TTC549 (cell line): ENCODE results near the gene TLE4.

ENCODE experiments used
- FAIRE-seq: peaks from 2 replicates; lab custom pipeline; 2012; peaks lifted over from hg19 to GRCh38; lab: Jason Lieb, UNC

Gene TLE4

GRCh38 chr9:79572032-79572607 lies 355 bp downstream of the TLE4 start:
- FAIRE-seq = no peak

GRCh38 chr9:79572608-79573411 lies 1.0 kb downstream of the TLE4 start:
- no peak for FAIRE-seq

- no peak for FAIRE-seq
These were observed 1.7 kb downstream of the TLE4 start for GRCh38 chr9:79573412-79573923.

- FAIRE-seq = no peak
These were observed 2.4 kb downstream of the TLE4 start for GRCh38 chr9:79574136-79574535.

DNA sequence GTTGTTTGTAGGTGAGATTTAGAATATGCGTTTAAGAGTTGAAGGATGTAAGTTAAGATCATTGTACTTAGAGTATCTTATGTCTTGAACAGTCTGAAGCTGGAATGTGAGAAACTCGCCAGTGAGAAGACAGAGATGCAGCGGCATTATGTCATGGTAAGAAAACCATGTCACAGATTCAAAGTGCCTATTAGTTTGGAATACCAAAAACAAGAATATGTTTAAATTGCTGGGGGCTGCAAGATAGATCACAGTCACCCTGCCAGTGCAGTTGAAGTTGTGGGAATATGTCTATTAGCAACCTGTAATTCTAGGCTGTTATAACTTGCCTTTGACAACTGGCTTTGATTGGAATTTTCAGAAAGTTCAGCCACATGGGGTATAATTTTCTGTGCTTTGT lies 3.0 kb downstream of the TLE4 start:
- FAIRE-seq = no peak

DNA sequence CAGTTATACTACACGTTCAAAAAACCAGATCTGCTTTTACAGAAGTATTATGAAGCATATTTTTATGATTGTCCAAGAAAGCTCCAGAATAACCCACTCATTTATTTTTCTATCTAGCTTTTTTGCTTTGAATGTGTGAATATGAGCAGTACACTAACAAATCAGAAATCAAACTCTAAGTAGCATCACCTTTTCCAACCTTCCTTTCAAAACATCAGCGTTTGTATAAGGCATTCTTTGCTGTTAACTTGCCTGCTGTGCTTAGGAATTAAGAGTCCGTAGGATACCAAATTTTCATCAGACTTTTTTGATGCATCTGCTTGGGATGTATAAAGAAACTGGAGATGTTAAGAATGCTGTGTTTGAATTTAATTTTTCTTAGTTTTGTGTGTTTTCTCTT lies 3.8 kb downstream of the TLE4 start:
- no peak for FAIRE-seq

GRCh38 chr9:79577969-79578723 lies 6.4 kb downstream of the TLE4 start:
- no peak for FAIRE-seq

DNA sequence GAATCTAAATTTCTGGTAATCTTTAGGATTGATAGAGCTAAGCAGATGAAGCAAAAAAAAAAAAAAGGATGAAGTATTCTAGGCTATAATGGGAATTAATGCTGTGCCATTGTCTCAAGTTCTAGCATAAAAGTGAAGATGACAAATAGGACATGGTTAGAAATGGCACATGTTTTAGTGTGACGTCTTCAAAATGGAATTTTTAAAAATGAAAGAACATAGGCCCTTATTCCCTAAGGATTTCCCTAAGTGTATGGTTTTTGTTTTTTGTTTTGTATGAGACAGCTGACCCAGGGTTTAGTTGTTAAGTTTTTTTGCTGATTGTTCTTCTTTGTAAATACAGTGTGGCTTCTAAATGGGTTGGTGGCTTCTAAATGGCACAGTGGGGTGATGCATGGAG lies 7.1 kb downstream of the TLE4 start:
- FAIRE-seq = no peak

- no peak for FAIRE-seq
These were observed 7.9 kb downstream of the TLE4 start for GRCh38 chr9:79579624-79580023.

GRCh38 chr9:79580055-79580454 lies 8.3 kb downstream of the TLE4 start:
- FAIRE-seq = no peak

- no peak for FAIRE-seq
These were observed 9.6 kb downstream of the TLE4 start for GRCh38 chr9:79581388-79581787.

GRCh38 chr9:79581794-79582193 lies 10.0 kb downstream of the TLE4 start:
- FAIRE-seq = no peak

- no peak for FAIRE-seq
These were observed 12.3 kb downstream of the TLE4 start for GRCh38 chr9:79583952-79584654.

GRCh38 chr9:79584655-79584982 lies 12.9 kb downstream of the TLE4 start:
- FAIRE-seq = no peak

DNA sequence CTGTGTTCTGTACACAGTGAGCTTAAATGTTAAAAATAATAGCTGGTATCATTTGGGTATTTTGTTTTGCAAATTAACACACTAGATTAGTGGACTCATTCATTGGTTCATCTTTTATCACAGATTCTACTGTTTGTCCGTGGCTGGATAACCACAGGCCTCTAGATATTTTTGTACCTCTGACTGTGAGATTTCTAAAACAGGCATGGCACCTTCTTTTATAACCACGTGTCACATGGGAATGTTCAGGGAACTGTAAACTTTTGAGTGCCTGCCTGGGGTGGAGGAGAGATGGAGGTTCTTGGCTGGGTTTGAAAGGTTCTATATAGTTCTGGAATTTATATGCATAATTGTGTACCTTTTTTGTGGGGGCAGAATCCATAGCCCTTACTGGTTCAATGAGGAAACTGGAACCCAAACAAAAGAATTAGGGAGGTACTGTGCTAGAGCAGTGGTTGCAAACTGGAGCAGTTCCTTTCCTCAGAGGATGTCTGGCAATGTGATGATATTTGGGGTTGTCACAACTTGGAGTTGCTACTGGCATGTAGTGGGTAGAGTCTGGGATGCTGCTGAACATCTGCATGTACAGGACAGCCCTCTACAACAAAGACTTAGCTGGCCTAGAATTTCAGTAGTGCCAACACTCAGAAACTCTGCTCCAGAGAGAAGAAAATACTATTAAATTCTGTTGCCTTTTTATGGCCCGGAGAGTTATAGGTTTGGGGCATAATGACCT lies 16.9 kb downstream of the TLE4 start:
- no peak for FAIRE-seq

DNA sequence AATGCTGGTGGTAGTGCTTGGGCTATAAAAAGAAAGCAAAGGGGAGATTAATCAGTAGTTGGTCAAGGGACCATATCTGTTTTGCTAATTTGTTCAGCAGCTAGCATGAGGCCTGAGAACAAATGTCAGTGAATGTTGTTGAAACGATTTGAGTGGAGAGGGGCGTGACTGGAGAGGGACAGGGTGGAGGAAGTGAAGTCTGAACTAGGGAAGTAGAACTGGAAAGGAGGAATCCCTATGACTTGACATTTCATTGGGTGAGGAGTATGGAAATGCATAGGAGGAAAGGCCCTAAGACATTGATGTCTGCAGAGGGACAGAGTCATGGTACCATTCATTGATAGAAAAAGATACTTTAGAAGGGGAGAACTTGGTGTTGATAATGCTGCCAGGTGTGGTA lies 19.7 kb downstream of the TLE4 start:
- no peak for FAIRE-seq

DNA sequence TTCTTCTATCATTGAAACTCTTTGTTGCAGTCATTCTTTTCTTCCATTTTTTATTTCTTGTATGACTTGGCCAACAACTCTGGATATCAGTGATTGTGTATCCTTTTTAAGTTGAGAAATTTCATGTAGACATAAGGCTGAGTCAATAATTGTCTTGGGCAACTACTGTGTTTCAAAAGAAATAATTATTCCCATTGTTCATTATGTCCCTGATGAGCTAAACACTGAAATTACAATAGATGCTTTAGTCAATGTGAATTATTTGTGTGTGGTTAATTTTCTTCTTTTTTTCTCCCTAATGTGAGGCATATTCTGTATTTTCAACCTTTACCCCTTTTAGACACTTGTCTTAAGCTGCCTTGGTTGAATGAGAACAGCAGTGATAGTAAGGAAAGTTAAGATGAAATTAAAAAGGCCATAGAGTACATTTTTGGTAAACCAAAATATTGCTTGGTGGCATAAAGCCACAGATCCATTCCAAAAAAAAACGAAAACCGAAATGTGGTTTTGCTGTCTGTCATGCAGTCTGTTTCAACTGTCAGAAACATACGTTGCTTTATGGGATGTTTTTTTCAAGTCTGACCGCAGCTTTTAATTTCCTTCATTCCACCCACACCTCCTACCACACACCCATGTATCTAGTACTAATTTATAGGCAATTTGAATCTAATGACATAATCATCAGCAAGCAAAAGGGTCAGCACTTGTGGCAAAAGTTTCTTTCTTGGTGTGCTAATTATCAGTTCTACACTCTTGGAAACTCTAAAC lies 21.1 kb downstream of the TLE4 start:
- no peak for FAIRE-seq

DNA sequence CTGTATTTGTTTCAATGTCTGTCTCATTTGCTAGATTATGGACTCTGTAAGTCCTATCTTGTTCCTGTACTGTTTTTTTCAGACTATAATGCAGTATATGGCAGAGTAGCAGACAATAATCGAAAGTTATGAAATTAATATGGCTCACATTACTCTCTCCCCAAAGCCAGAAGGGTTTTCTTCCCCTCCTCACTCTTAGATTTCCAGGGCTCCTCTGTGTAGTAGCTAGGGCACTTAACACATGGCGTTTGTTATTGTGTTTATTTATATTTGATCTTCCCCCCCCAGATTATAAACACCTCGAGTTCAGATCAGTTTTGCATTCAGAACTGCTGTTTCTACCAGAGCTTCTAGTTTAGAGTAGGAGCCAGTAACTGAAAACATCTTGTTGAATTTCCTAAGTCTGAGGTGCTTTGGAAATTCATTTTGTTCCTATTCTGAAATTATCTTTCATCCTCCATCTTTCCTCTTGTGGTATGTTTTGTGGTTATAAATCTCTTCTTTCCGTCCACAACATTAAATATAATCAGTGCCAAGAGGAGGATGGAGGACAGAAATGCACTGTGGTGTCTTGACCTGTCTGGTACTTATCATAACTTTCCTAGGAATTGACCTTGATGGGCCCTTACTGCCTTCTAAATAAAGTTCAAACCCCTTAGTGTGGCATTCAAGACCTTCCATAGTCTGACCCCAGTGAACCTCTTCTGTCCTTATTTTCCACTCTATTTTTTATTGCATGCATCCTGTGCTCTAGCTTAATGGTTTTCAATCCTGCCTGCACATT lies 27.0 kb downstream of the TLE4 start:
- no peak for FAIRE-seq

DNA sequence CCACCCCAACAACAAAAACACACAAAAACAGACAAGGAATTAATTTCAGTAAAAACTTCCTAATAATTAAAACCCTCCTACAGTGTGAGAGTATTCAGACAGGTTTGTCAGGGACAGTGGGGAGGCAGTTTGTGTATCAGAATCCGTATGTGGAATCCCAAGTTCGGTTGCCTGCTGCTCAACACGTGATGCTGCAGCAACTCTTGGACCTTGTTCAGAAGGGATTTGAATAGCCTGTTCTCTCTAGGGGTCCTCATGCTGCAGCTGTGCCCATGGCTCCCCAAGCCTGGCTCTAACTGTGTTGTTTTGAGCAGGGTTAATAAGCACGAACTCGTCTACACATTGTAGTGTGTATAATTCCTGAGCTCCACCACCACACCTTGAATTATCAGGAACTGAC lies 28.7 kb downstream of the TLE4 start:
- no peak for FAIRE-seq

DNA sequence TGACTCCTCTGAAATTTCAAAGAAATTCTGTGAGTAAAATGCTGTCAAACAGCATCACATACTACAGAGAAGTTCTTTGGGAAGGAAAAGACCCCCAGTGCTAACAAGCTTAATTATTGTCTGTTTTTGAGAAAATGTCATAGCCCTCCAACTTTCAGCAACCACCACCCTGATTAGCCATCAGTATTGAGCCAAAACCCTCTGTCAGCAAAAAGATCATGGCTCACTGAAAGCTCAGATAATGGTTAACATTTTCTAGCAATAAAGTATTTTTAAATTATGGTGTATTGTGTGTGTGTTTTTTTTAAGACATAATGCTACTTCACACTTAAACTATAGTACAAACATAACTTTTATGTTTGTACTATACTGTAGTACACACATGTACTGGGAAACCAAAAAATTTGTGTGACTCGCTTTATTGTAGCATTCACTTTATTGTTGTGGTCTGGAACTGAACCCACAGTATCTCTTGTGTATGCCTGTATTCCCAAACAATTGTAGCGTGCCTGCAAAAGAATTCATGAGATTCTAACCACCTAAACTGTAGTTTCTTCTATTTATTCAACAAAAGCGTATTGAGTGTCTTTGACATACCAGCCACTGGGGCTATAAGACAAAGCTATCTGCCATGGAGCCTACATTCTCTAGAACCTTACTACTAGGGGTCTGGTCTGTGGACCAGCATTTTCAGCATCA lies 31.6 kb downstream of the TLE4 start:
- FAIRE-seq = no peak
